Measurements from ENCODE around the gene POU2AF1. TPM values are rescaled to one million over a fixed set of nuclear protein-coding genes. Genes with fewer than 3 reads are reported as not detected.

Gene POU2AF1
- total RNA-seq, 1 donor from 2014 or later: not detected

DNA sequence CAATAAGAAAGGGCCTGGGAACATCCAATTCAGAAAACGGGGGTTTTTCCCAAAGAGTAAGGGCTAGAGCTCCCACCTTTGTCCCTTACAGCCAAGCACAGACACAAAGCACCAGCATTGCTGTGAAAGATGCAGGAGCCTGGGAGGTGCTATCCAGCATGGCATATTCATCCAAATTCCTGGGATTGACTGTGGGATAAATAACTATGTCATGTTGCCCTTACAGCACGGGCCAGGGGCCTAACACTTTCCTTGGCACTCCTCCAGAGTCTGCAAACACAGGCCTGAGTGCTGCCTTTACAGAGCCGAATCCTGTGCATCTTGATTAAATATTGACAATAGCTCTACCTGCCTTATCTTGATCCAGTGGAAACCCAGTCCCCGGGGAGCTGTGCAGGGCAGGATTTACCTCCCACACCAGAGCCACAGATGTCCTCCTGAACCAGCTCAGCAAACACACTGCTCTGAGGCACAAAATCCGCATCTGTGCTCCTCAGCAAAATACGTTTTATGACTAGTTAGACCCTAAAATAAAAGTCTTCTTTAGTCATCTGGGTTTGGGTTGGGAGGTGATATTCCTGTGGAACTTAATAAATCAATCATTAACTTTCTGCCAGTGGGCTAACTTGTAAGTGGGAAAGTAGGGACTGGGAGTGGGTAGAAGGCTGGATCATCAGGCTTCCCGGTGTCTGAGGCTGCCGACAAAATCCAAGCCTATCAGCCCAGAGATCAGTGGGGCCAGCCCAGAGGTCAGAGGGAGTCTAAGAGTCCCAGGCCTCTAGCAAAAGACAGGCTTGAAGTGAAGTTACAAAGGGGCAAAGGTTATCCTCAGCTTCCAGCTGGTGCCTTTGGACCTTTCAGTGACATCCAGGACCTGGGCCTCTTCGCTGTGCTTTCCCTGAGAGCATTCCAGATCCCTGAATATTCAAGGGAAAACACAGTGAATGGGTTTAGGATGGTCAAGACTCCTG, 44.3 kb downstream of the POU2AF1 start:
- no peak overlapping the region for H3K4me3 Mint-ChIP-seq (ENCODE audit: unreplicated experiment)
- DNase-seq: no peak
- no peak for TF ChIP-seq CTCF (IDR thresholded peaks at IDR 0.05; ENCODE audit: partially characterized antibody, unreplicated experiment)
- H3K9me3 Mint-ChIP-seq (ENCODE audit: unreplicated experiment): no peaks in the 10 kb centered on the region
- H3K4me1 Mint-ChIP-seq (ENCODE audit: low read depth, unreplicated experiment): peaks cover 2% of the 10 kb centered on the region
- H3K27me3 Mint-ChIP-seq (ENCODE audit: unreplicated experiment): no peaks in the 10 kb centered on the region
- H3K27ac Mint-ChIP-seq (ENCODE audit: unreplicated experiment): no peak overlapping the region
- no peaks in the 10 kb centered on the region for H3K36me3 Mint-ChIP-seq (ENCODE audit: unreplicated experiment)

DNA sequence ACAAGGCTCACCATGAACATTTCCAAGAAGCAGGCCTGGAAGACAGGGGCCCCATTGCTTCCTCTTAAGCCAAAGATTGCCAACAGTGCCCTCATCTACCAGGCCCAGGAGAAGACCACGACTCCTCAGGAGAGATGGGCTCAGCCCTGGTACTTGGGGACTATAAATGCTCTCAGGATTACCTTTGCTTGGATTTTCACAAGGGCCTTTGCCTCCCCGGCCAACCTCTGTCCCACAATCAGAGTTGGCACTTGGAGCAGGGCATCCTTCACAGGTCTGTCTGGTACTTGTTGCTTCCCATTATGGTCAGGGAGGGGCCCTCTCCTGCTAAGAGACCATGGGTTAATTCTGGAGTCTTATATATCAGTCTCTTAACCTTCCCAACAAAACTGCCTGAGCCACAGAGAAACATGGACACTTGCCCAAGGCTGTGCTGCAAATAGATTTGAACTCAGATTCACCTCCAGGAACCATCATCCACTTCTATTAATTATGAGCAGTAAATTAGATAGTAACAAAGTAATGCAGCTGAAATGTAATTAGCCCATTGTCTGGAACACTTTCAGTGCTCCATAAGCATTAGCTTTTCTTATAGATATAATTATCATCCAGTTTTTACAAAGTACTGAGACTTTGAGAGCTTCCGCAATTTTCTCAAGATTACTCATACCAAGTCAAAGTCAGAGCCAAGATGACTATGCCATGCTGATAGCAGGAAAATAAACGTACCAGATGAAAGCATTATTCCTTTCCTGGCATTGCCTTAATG, 47.2 kb downstream of the POU2AF1 start:
- Mint-ChIP-seq H3K9me3 (ENCODE audit: unreplicated experiment) (no peaks in the 10 kb centered on the region), H3K4me3 (ENCODE audit: unreplicated experiment) (no peak overlapping the region), H3K4me1 (ENCODE audit: low read depth, unreplicated experiment) (peaks cover 2% of the 10 kb centered on the region), H3K27me3 (ENCODE audit: unreplicated experiment) (no peaks in the 10 kb centered on the region), H3K36me3 (ENCODE audit: unreplicated experiment) (no peaks in the 10 kb centered on the region), H3K27ac (ENCODE audit: unreplicated experiment) (no peak overlapping the region)
- DNase-seq: no peak
- TF ChIP-seq CTCF (IDR thresholded peaks at IDR 0.05; ENCODE audit: partially characterized antibody, unreplicated experiment): no peak

DNA sequence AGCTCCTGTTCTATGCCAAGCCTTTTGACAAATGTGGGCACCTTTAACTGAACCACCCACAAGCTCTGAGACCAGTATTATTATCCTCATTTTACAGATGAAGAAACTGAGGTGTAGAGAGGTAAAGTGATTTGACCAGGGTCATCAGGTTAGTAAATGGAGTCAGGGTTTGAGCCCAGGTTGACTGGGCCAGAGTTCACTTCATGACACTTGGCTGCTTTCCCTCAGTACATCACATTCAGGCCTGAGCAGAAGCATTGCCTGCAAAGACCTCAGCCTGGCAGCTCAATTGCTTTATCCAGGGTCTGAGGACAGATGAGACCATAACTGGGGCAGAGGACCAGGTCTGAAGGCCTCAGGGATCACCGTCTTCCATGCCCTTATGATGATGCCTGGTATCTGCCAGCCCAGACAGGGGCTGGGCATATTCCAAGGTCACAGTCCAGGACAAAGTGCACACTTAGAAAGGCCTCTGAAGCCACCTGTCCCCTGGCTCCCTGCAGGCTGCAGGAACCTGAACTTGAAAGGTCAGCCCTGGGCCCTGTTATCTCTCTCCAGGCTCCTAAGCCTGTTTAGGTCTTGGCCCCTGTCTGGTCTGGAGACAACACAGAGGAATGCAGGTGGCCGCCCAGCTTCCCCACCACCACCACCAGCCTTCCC, 48.7 kb downstream of the POU2AF1 start:
- H3K27ac Mint-ChIP-seq (ENCODE audit: unreplicated experiment): no peak overlapping the region
- no peak for TF ChIP-seq CTCF (IDR thresholded peaks at IDR 0.05; ENCODE audit: partially characterized antibody, unreplicated experiment)
- H3K27me3 Mint-ChIP-seq (ENCODE audit: unreplicated experiment): no peaks in the 10 kb centered on the region
- no peak overlapping the region for H3K4me3 Mint-ChIP-seq (ENCODE audit: unreplicated experiment)
- H3K4me1 Mint-ChIP-seq (ENCODE audit: low read depth, unreplicated experiment): peaks cover 2% of the 10 kb centered on the region
- DNase-seq: no peak
- no peaks in the 10 kb centered on the region for H3K9me3 Mint-ChIP-seq (ENCODE audit: unreplicated experiment)
- no peaks in the 10 kb centered on the region for H3K36me3 Mint-ChIP-seq (ENCODE audit: unreplicated experiment)

- no peak for TF ChIP-seq CTCF (IDR thresholded peaks at IDR 0.05; ENCODE audit: partially characterized antibody, unreplicated experiment)
- H3K9me3 Mint-ChIP-seq (ENCODE audit: unreplicated experiment): no peaks in the 10 kb centered on the region
- peaks cover 2% of the 10 kb centered on the region for H3K27me3 Mint-ChIP-seq (ENCODE audit: unreplicated experiment)
- H3K36me3 Mint-ChIP-seq (ENCODE audit: unreplicated experiment): no peaks in the 10 kb centered on the region
- no peak overlapping the region for H3K4me3 Mint-ChIP-seq (ENCODE audit: unreplicated experiment)
- H3K4me1 Mint-ChIP-seq (ENCODE audit: low read depth, unreplicated experiment): no peaks in the 10 kb centered on the region
- no peak overlapping the region for H3K27ac Mint-ChIP-seq (ENCODE audit: unreplicated experiment)
- DNase-seq: no peak
Observed at GRCh38 chr11:111329306-111330204, 49.5 kb downstream of the POU2AF1 start.
